A673 (cell line): Measurements from ENCODE around the gene KCNJ11.

Source experiments
- EZH2 ChIP-seq: fragments of 200-600 bp; sonication (generic); IDR thresholded peaks from 2 replicates; pipeline ENCODE4 v1.6.1; 2017; ENCODE audit warnings: borderline replicate concordance, low read depth, mild to moderate bottlenecking, mixed read lengths, antibody characterized with exemption, low read length; ENCODE audit not compliant: poor library complexity, severe bottlenecking
- TF ChIP-seq, protein P1 (sequence below): fragments of 300-800, 200-600 bp; sonication (generic); conservative IDR thresholded peaks from 2 replicates; pipeline ENCODE4 v1.5.1; 2017; ENCODE audit warnings: low read depth, mild to moderate bottlenecking, antibody characterized with exemption, low read length, moderate library complexity, mixed read lengths

DNA sequence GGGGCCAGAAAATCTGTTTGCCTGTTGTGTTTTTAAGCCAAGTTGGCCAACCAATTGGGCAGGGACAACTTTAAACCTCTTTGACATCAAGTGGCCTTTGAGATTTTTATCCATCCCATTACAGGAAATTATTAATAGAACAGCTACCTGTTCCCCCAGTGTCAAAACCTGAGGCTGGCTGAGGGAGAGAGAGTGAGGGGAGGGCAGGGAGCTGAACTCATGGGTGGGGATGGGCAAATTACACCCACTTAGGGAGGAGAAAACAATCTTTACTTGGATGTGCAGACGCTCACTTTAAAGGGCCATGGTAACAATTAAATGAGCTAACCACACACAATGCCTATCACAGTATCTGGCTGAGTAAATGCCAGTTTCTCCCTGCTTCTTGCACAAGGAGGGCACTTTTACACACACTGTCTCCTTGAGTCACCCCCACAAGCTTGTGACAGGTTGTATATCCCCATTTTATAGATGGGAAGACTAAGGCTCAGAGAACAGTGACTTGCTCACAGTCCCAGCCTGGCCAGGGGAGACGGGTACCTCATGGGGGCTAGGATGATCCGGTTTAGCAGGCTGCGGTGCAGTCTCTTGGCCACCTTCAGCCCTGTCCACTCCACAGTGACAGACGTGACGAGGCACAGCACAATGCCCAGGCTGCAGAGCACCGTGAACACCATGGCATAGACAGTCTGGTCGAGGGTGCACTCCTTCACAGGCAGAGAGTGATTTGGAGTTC lies 17.8 kb upstream of the KCNJ11 start:
- TF ChIP-seq, protein P1, sequence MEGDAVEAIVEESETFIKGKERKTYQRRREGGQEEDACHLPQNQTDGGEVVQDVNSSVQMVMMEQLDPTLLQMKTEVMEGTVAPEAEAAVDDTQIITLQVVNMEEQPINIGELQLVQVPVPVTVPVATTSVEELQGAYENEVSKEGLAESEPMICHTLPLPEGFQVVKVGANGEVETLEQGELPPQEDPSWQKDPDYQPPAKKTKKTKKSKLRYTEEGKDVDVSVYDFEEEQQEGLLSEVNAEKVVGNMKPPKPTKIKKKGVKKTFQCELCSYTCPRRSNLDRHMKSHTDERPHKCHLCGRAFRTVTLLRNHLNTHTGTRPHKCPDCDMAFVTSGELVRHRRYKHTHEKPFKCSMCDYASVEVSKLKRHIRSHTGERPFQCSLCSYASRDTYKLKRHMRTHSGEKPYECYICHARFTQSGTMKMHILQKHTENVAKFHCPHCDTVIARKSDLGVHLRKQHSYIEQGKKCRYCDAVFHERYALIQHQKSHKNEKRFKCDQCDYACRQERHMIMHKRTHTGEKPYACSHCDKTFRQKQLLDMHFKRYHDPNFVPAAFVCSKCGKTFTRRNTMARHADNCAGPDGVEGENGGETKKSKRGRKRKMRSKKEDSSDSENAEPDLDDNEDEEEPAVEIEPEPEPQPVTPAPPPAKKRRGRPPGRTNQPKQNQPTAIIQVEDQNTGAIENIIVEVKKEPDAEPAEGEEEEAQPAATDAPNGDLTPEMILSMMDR: no peak
- no peak for TF ChIP-seq EZH2
